Non-pigmented ciliary epithelial cell (primary cell): Measurements from ENCODE around the gene ART1.
"Not testable (repeated sequence)": the region's sequence is repeated elsewhere in the genome, so short reads cannot be mapped to it uniquely, and the experiment has no call there.

Experiments
- DNase-seq: peaks from one replicate; pipeline ENCODE4 v3.0.0-alpha.2; 2010; ENCODE audit warnings: low read depth

Gene ART1

DNA sequence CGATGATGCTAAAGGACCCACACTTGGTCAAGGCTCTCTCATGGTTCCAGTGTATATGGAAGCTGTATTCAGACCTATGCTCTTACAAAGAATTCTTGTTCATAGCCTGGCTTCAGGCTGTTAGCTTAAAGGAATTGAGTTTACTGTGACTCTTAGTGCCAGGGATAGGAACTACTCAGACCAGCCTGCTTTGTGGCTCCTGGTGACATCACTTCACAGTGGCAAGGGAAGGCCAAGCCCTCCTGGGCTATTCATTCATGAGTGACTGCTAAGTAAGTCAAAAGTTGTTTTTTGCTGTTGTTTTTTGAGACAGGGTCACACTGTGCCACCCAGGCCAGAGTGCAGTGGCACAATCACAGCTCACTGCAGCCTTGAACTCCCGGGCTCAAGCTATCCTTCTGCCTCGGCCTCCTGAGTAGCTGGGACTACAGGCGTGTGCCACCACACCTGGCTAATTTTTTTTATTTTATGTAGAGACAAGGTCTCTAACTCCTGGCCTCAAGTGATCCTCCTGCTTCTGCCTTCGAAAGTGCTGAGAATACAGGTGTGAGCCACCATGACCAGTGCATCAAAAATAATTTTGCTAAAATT is 12.8 kb upstream of the ART1 start:
- DNase-seq, result no peak

DNA sequence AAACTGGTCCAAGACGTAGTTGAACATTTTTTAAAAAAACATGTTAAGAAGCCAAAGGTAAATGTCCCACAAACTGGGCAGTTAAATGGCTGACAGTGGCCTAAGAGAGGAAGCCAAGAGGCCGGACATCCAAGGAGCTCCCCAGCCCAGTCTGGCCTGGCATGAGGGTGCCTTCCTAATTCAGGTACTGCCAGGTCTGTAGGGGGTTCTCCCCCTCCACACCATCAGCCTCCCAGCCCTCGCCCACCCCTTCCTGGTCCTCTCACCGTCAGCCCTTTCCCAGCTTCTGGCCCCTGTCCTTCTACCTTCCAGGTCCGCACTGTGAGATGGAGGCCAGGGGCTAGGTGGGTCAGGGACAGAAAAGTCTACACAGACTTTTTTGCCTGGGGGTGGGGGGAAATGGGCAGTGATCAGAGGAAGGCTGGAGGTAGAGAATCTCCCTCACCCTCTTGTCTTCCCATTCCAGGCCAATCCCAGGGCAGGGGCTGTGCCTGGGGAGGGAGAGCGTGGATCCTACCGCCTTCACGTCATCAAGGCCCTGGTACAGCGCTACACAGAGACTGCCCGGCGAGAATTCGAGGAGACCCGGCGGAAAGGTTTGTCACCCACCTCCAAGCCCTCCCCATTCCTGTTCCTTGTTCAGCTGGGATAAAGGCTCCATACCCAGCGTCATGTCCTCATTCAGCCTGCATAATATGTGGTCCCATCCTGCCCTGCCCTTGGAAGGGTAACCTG is 9.1 kb upstream of the ART1 start:
- no peak for DNase-seq

DNA sequence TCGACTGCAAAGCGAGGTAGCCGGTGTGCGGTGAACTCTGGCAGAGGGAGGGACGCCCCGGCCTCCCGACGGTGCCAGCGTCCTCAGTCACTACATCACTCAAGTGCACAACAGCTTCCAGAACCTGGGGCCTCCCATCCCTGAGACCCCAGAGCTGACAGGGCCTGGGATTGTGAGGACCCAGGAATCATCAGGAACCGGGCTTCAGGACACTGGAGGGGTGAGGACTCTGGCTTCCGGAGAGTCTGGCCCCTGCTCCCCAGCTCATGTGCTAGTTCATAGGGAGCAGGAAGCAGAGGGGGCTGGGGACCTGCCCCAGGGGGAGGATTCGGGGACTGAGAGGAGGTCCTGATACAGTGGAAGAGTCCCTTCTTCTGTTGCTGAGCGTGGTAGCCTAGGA is 7.7 kb upstream of the ART1 start:
- DNase-seq, result no peak

DNA sequence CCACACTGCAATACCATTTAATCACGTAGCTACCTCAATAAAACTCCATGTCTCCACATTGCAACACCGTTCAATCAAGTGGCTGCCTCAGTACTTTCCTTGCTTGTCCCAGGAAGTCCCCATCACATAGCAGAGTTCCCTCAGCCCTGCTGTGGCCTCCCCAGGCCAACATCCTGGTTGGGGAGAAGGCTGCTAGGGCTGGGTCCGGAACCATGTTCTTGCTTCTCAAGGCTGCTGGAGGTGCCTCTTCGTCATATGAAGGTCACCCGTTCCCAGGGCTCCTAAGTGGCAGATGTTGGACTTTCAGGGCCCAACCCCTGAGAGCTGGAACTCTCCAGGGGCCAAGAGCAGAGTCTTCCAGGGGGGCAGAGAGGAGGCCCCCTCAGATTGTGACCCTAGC is 6.4 kb upstream of the ART1 start:
- DNase-seq, result no peak

DNA sequence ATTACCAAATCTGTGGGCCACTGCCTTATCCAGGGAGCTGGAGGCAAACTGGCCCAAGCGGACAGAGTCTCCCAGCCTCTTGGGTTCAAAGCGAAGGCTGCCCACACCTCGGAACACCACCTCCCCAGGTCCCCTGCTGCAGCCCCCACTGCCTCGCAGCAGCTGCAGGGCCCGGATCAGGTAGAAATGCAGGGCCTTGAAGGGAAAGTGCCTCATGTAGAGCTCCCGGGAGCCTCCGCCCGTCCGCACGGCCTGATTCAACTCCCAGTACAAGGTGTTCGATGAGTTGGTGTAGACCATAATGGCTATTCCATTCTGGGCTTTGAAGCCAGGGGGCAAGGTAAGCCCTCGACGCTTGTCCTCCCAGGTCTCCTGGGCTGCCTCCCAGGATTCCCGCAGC is 5.1 kb upstream of the ART1 start:
- no peak for DNase-seq

DNA sequence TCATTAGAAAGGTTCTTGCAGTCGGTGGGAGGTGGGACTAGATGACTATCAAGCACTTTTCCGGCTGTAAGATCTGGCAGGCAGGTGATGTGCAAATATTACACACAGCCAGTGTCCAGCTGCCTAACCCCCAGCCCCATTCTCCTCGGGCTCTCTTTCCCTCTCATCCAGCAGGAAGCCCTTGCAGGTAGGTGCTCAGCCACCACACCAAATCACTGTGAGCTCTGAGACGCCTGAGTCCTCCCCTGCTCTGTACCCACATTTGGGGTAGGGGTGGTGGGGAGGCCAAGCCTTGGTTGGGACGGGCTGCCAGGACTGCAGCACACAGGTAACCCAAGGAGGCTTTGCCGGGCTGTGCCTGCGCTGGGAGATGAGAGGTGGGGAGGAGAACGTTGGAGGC is 3.7 kb upstream of the ART1 start:
- no peak for DNase-seq

DNA sequence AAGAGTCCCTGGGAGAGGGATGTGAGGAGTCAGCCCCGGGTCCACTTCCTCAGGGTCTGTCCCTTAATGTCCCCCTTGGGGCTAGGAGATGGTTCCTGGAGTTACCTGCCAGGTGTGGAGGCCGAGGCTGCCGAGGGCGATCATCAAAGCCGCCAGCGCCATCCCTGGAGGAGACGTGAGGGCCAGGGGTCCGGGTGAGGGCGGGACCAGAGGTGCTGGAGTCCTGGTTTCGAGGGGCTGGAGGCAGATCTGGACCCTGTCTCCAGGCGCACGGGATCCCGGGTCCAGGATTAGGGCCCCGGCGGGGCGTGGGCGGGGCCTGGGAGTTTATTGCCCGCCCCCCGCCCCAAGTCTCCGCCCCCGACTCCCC is 3.2 kb upstream of the ART1 start, which contains the start of gene ART5:
Gene ART5 (minus strand): TSS at position 292 of the 370 bp plus-strand sequence. CDS start 130 bp downstream, at position 162.
- DNase-seq, result no peak

DNA sequence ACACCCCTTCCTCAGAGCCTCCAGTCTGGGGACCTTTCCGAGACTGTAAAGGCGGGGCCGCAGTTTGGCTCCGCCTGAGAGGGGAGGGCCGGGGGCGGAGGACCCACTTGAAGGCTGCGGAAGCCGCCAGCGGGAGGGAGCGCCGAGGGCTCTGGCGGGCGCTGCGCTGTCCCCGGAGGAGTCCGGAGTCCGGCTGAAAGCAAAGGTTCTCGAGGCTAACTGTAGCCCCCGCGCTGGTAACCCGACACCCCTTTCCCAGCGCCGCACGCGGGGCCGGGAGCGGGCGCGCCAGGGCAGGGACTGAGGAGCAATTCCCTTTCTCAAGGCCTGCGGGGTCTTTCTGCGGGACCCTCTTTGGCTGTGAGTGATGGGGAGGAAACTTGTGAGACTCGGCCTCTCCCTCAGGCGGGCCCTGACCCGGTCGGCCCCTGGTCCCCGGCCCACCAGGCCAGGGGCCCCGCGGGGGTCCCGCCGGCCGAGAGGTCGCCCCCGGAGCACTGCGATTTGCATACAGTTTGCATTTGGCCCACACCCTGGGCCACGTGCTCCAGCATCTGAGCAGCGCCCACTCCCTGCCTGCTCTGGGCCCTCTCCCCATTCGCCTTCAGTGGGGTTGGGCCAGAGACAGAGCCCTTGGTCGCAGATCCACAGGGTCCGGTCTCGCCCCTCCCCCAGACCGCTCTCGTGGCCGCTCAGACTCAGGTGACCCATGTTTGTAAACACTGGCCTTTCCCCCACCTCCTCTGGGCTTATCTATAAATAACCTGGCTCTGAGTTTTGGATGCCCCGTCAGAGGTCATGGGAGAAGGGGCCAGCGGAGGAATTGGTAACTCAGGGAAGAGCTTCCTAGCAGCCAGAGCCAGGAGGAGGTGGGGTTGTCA is 2.6 kb upstream of the ART1 start:
- DNase-seq, result peak; percentile 10

DNA sequence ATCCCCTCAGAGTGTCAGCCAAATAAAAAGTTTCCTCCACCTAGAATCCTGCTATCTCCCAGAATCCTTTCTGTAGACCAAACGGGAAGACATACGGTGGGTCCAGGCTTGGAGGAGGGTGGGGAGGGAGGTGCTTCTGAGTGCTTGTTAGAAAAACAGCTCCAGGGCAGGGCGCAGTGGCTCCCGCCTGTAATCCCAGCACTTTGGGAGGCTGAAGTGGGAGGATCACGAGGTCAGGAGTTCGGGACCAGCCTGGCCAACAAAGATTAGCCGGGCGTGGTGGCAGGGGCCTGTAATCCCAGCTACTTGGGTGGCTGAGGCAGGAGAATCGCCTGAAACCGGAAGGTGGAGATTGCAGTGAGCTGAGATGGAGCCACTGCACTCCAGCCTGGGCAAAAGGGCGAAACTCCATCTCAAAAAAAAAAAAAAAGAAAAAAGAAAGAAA is 1.8 kb upstream of the ART1 start:
- DNase-seq, result not testable (repeated sequence)

DNA sequence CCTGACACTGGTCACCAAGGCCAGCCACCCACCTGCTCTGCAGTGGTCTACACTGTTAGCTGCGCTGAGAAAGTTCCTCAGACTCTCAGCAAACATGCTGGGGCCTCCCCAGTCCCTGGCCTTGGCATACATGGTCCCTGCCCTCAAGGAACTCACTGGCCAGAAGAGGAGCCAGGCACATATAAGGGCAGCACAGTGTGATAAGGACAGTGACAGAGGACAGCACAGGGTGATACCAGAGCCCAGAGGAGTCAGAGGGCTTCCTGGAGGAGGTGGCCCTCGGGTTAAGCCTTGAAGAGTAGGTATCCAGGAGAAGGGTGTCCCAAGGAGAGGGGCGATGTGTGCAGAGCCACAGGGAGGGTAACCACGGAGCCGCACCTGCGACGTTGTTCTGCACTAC is 624 bp downstream of the ART1 start:
- DNase-seq, result no peak

DNA sequence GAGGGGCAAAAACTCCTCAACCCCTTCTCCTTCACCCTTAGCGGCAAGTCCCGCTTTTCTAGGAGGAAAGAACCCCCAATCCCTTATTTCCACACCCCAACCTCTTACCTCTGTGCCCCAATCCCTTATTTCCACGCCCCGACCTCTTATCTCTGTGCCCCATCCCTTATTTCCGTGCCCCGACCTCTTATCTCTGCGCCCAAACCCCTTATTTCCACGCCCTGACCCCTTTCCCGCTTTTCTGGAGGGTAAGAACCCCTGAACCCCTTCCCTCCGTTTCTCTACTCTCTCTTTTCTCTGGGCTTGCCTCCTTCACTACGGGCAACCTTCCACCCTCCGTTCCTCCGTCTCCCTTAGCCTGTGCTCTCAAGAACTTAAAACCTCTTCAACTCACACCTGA is 3.9 kb downstream of the ART1 start:
- not testable (repeated sequence) for DNase-seq

DNA sequence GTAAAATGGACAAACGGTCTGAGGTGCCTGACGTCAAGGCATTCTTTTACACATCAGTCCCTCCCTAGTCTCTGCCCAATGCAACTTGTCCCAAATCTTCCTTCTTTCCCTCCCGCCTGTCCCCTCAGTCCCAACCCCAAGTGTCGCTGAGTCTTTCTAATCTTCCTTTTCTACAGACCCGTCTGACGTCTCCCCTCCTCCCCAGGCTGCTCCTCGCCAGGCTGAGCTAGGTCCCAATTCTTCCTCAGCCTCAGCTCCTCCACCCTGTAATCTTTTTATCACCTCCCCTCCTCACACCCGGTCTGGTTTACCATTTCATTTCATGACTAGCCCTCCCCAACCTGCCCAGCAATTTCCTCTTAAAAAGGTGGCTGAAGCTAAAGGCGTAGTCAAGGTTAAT is 4.4 kb downstream of the ART1 start:
- not testable (repeated sequence) for DNase-seq

DNA sequence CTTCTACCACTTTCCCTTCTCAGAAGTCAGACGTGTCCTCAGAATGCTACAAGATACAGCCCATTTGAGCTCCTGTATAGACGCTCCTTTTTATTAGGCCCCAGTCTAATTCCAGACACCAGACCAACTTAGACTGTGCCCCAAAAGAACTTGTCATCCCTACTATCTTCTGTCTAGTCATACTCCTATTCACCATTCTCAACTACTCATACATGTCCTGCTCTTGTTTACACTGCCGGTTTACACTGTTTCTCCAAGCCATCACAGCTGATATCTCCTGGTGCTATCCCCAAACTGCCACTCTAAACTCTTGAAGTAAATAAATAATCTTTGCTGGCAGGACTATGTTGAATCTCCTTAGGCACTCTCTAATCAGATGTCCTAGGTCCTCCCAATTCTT is 7.6 kb downstream of the ART1 start:
- DNase-seq, result not testable (repeated sequence)

DNA sequence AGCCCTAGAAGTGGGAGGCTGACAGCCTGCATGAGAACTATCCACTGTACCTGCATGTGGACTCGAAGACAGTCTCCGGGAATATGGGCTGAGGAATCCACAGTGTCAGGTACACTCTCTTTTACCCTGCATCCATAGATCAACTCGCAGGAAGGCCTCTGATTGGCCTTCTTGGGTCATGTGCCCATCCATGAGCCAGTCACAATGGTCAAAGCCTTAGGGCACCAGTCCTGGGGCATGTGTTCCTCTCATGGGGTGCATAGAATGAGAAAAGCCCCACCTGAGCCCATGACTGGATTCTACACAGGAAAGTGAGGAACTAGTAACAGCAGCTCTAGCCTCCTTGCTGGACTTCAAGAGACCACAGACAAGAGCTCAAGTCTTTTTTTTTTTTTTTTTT is 10.6 kb downstream of the ART1 start:
- no peak for DNase-seq

DNA sequence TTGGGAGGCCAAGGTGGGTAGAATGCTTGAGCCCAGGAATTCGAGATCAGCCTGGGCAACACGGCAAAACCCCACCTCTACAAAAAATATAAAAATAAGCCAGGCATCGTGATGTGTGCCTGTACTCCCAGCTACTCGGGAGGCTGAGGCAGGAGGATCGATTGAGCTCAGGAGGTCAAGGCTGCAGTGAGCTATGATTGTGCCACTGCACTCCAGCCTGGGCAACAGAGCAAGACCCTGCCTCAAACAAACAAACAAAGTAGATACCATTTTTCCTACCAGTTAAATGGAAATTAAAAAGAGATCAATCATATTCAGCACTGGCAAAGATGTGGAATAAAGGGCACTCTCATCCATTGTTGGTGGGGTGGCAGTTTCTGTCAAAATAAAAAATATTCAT is 12.4 kb downstream of the ART1 start:
- not testable (repeated sequence) for DNase-seq

DNA sequence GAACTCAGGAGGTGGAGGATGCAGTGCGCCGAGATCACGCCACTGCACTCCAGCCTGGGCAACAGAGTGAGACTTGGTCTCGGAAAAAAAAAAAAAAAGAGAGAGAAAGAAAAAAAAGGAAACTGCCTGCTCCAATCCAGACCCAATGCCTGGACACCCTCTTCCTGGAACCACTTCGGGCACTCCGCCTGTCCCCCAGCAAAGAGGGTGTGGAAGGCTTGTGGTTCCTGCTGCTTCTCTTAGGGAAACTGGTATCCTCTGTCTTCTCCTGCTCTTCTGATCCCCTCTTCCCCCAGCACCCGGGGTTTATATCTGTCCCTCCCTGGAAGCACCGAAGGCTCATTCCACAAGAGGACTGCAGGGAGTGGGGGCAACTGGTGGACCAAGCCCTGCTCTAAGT is 13.3 kb downstream of the ART1 start:
- DNase-seq, result no peak

DNA sequence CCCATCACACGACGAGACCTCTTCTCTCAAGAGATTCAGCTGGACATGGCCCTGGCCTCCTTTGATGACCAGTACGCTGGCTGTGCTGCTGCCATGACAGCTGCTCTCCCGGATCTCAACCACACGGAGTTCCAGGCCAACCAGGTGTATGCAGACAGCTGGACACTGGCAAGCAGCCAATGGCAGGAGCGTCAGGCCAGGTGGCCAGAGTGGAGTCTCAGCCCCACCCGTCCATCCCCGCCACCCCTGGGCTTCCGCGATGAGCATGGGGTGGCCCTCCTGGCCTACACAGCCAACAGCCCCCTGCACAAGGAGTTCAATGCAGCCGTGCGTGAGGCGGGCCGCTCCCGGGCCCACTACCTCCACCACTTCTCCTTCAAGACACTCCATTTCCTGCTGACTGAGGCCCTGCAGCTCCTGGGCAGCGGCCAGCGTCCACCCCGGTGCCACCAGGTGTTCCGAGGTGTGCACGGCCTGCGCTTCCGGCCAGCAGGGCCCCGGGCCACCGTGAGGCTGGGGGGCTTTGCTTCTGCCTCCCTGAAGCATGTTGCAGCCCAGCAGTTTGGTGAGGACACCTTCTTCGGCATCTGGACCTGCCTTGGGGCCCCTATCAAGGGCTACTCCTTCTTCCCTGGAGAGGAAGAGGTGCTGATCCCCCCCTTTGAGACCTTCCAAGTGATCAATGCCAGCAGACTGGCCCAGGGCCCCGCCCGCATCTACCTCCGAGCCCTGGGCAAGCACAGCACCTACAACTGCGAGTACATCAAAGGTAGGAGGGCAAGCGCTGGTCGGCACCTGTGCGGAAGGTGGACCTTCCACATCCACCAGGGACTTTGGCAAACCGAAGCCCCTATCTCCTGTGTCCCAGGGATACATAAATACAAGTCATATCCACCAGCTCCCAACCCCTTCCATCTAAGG is 14.9 kb downstream of the ART1 start:
- DNase-seq, result no peak

DNA sequence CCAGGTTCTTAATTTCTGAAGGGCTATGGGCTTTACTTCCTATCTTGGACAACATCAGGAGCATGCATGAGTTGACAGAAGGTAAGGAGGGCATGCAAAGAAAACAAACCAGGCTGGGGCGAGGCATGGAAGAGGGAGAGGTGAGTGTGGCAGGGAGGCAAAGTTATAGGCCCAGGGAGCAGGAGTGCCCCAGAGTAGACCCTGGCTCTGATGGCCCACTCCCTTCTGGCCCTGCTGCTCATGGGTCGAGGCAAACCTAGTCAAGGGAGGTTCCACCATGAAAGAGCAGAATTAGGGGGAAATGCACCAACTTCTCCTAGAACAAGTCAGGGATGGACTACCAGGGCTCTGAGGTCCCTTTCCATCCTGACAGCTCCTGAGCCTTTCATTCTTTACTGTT is 16.0 kb downstream of the ART1 start:
- DNase-seq, result no peak

DNA sequence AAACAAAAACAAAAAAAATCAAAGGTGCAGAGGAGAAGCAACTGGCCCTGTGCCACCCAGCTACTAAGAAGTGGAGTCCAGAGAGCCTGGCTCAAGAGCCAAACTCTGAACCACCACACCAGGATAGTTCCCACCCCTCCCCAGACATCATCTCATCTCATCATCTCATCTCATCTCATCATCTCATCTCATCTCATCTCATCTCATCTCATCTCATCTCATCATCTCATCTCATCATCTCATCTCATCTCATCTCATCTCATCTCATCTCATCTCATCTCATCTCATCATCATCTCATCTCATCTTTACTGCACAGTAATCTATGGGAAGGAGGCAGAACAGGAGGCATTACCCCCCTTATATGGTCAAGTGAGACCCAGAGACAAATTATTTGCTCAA is 17.9 kb downstream of the ART1 start:
- no peak for DNase-seq

DNA sequence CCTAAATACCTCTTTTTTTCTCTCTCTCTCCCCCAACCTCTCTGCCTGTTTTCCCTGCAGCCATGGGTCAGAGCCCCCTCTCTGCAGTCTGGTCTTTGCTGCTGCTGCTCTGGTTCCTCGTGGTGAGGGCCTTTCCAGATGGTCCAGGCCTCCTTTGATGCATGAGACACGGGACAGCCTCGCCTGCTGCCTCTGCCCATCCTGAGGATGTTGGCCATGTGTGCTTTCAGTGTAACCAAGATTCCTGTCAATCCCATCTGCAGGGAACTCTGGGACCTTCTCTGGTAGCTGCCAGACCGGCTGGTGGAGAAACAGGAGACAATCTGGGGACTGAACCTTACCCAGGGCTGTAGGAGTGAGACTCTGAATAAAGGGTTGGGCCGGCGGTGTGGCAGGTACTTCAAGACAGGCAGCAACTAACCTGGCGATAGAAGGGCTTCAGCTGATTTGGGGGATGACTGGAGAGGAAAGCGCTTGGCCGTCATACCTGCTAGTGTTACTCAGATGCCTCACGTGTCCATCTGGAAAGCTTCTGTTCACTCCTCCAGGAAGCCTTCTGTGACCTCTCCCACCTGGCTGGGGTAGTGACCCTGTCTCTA is 19.2 kb downstream of the ART1 start:
- no peak for DNase-seq

DNA sequence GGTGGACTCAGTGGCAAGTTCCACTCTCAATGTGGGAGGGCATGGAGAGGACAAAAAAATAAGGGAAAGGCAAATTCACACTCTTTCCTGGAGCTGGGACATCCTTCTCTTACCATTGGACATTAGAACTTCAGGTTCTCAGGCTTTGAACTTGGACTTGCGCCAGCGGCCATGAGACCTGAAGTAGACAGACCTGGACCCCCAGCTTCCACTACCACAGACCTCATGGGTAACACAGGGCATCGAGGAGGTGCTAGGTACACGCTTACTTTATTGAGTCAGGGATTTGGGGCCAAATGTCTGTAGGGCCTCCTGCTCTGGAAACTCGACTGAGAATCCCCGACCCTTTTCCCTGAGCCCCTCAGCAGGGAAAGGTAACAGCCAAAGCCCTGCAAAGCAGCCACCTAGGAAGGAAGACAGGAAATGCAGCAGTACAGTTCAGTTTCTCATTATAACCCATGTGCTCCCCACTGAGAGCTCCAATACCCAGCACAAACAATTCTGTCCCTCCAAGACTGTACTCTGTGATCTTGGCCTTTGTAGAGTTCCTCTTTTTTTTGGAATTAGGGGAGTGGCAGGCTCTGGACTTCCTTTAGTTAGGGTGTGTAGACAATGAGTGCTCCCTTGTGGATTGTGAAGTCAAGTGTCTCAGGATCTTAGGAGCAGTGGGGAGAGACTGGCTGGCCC is 20.6 kb downstream of the ART1 start:
- no peak for DNase-seq
